ENCODE data around the gene TUBB. TPM values are rescaled to one million over a fixed set of nuclear protein-coding genes. Genes with fewer than 3 reads are reported as not detected.

TUBB gene
- 1,000 to 10,000 TPM; 1,054 to 1,337 (median 1,265) TPM for polyA plus RNA-seq (ENCODE audit: insufficient read length in 3 of 3)
- long read RNA-seq, donor 1, transcript TUBB-205 (4 exons, 2,670 nt): major isoform, 445 of 501 reads
- long read RNA-seq, donor 1, partial matches to known transcripts: 56 of 501 reads
- long read RNA-seq, donor 1, other reads (novel, unspliced or antisense): 0 of 501 reads
- long read RNA-seq, donor 2, transcript TUBB-205 (4 exons, 2,670 nt): major isoform, 416 of 477 reads
- long read RNA-seq, donor 2, partial matches to known transcripts: 54 of 477 reads
- long read RNA-seq, donor 2, other reads (novel, unspliced or antisense): 6 of 477 reads
- long read RNA-seq, donor 3, transcript TUBB-205 (4 exons, 2,670 nt): major isoform, 694 of 1,443 reads
- long read RNA-seq, donor 3, partial matches to known transcripts: 736 of 1,443 reads
- long read RNA-seq, donor 3, other reads (novel, unspliced or antisense): 13 of 1,443 reads
- long read RNA-seq, donor 4, transcript TUBB-205 (4 exons, 2,670 nt): major isoform, 465 of 494 reads
- long read RNA-seq, donor 4, partial matches to known transcripts: 29 of 494 reads
- long read RNA-seq, donor 4, other reads (novel, unspliced or antisense): 0 of 494 reads
- long read RNA-seq, donor 5: 0 reads
- long read RNA-seq, donor 6, transcript TUBB-205 (4 exons, 2,670 nt): major isoform, 455 of 528 reads
- long read RNA-seq, donor 6, partial matches to known transcripts: 72 of 528 reads
- long read RNA-seq, donor 6, other reads (novel, unspliced or antisense): 0 of 528 reads
- long read RNA-seq, donor 7, transcript TUBB-205 (4 exons, 2,670 nt): major isoform, 603 of 659 reads
- long read RNA-seq, donor 7, partial matches to known transcripts: 50 of 659 reads
- long read RNA-seq, donor 7, other reads (novel, unspliced or antisense): 6 of 659 reads
- long read RNA-seq, donor 8: 0 reads
- long read RNA-seq, donor 9, transcript TUBB-205 (4 exons, 2,670 nt): major isoform, 490 of 791 reads
- long read RNA-seq, donor 9, partial matches to known transcripts: 299 of 791 reads
- long read RNA-seq, donor 9, other reads (novel, unspliced or antisense): 0 of 791 reads
- long read RNA-seq, donor 10, transcript TUBB-205 (4 exons, 2,670 nt): major isoform, 515 of 573 reads
- long read RNA-seq, donor 10, partial matches to known transcripts: 53 of 573 reads
- long read RNA-seq, donor 10, other reads (novel, unspliced or antisense): 5 of 573 reads
- long read RNA-seq, donor 11, transcript TUBB-205 (4 exons, 2,670 nt): major isoform, 401 of 419 reads
- long read RNA-seq, donor 11, partial matches to known transcripts: 17 of 419 reads
- long read RNA-seq, donor 11, other reads (novel, unspliced or antisense): 0 of 419 reads
- long read RNA-seq, donor 12, transcript TUBB-205 (4 exons, 2,670 nt): major isoform, 191 of 207 reads
- long read RNA-seq, donor 12, partial matches to known transcripts: 14 of 207 reads
- long read RNA-seq, donor 12, other reads (novel, unspliced or antisense): 0 of 207 reads
- long read RNA-seq, donor 13: 0 reads
- long read RNA-seq, donor 14, transcript TUBB-205 (4 exons, 2,670 nt): major isoform, 434 of 961 reads
- long read RNA-seq, donor 14, partial matches to known transcripts: 527 of 961 reads
- long read RNA-seq, donor 14, other reads (novel, unspliced or antisense): 0 of 961 reads
- long read RNA-seq, donor 15, transcript TUBB-205 (4 exons, 2,670 nt): major isoform, 249 of 287 reads
- long read RNA-seq, donor 15, partial matches to known transcripts: 38 of 287 reads
- long read RNA-seq, donor 15, other reads (novel, unspliced or antisense): 0 of 287 reads
- long read RNA-seq, donor 16, transcript TUBB-205 (4 exons, 2,670 nt): major isoform, 1,384 of 2,022 reads
- long read RNA-seq, donor 16, partial matches to known transcripts: 594 of 2,022 reads
- long read RNA-seq, donor 16, other reads (novel, unspliced or antisense): 43 of 2,022 reads

DNA sequence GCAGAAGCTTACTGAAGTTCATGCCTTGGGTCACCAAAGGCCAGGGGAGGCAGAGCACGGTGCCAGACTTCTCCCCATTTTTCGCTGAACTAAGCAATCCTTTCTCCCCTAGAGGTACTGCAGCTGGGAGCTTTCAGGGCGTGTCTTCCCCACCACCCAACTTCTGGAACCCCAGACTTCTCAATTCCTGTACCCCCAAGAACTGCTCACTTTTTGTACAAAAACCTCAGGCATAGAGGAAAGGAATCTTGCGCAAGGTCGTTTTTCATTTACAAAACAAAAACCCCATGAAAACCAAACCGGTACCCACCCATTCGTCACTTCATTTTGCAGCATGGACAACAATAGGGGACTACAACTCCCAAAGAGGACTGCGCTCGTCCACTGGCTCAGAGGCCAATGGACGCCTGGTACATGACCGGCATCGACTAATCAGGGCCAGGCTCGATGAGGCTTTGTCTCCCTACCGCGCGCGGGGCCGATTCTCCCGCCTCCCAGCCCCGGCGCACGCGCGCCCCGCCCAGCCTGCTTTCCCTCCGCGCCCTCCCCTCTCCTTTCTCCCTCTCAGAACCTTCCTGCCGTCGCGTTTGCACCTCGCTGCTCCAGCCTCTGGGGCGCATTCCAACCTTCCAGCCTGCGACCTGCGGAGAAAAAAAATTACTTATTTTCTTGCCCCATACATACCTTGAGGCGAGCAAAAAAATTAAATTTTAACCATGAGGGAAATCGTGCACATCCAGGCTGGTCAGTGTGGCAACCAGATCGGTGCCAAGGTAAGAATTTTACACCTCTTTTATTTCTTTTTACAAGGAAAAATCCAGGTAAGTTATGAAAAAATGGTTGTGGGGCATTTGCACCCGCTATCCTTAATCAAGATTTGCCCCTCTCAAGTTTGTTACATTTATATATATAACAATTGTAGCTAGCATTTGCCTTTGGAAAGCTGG lies at the start of gene TUBB:
Gene TUBB, plus strand, starts transcription at position 562 of the 947 bp plus-strand sequence. Its CDS starts 155 bp downstream, at position 717.
- peak; percentile 90 to 98 (median 96) for DNase-seq (ENCODE audit: extremely low read depth in 1 of 11, low read depth in 9 of 11, low spot score in 4 of 11)

DNA sequence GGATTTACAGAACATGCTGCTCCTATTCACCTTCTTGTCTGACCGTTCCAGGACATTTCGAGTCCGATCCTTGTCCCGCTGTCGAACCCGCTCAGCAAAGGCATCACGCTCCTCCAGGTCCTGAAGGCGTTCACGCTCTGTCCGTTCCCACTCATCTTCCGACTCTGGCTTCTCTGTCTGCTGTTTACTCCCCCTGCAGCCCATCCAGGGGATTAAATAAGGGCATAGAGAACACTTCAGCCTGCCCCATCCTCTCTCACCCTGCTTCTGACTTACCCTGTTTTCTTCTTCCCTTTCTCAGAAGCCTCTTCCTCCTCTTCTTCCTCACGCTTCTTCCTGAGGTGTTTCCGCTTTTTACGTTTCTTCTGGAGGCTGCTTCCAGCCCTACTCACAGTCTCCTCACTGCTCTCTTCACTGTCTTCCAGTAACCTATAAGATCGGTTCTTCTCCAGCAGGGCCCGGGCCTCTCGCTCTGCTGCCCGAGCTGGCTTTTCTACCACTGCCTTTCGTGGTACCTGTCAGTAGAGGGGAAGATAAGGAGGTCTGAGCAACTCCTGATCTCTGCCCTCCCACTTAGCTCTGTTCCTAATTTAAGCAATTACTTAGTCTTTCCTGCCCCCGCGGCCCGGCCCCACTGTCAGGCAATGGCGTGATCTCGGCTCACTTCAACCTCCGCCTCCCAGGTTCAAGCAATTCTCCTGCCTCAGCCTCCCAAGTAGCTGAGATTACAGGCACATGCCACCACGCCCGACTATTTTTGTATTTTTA lies 49.2 kb upstream of the TUBB start:
- DNase-seq (ENCODE audit: extremely low read depth in 1 of 11, low read depth in 9 of 11, low spot score in 4 of 11): no peak

DNA sequence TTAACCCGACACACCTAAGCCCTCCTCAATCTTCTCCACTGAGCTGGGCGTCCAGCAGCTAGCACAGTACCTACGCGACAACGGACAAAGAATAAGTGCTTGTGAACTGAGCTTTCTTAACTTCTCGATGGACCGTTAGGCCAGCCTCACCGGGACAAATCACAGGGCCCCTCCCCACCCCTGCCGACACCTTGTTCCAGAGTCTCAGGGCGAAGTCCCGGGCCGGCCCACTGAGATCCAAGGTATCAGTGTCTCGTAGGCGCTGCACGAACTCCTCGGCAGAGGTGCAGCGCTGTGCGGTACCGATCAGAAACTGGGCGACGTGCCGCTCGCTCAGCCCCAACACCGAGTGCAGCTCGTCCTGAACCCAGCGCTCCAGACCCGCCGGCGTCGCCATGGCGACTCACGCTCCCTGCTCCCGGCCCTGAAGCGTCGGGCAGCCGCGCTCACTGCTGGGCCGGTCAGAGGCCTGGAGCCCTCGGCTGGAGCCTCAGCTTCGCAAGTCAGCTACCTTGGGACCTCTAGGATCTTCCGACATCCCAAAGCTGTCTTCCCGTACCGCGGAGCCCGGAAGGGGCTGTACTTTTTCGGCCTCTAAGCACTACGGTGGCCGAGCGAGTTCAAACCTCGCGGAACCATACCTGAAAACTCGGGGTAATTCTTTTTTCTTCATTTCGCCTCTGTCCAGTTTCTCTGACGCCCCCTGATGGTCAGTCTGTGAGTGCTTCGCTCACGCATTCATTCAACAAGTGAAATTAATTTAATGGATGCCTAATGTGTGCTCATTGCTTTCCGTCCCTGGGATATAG lies 47.5 kb upstream of the TUBB start, which contains the start of gene DHX16:
Gene DHX16, minus strand, starts transcription at position 562 of the 809 bp plus-strand sequence. Its CDS starts 165 bp downstream, at position 397.
- DNase-seq (ENCODE audit: extremely low read depth in 1 of 11, low read depth in 9 of 11, low spot score in 4 of 11): peak; percentile 95 to 98 (median 97)

- no peak for DNase-seq (ENCODE audit: extremely low read depth in 1 of 11, low read depth in 9 of 11, low spot score in 4 of 11)
These were observed 43.4 kb upstream of the TUBB start for GRCh38 chr6:30676660-30677285.

DNA sequence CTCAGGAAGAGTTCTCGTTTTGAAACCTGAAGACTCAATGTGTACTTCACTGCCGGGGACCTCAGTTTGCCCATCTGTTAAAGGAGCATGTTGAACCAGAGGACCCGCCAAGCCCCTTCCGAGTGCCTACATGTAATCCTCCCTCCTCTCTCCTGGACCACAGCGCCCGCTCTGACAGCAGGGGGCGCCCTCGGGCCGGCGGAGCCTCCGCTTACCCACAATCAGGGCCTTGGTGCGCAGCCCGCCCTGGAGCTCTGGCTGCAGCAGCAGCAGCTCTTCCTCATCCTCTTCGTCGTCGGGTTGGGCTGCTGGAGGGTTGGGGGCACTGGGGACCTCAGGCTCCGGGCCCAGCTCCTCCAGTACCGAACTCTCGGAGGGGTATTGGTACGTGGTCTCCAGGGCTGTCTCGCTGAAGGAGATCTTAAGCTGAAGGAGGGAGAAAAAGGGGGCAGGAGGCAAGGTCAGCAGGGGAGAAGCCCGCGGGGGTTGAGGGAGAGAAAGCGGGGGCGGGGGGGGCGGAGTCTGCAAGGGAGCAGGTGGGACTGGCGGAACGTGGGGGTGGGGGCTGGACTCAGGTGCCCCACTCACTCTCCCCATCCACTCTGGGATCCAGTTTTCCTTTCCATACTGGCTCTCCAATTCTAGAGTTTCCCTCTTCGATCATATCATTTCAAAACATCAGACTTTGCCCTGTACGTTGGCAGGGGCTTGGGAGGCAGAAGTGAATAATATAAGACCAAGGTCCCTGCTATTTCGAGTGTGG lies 41.0 kb upstream of the TUBB start:
- peak in 5 of 11 donors; percentile 59 to 78 (median 74) for DNase-seq (ENCODE audit: extremely low read depth in 1 of 11, low read depth in 9 of 11, low spot score in 4 of 11)

- DNase-seq (ENCODE audit: extremely low read depth in 1 of 11, low read depth in 9 of 11, low spot score in 4 of 11): no peak
These were observed 40.2 kb upstream of the TUBB start for GRCh38 chr6:30679765-30680535.

DNA sequence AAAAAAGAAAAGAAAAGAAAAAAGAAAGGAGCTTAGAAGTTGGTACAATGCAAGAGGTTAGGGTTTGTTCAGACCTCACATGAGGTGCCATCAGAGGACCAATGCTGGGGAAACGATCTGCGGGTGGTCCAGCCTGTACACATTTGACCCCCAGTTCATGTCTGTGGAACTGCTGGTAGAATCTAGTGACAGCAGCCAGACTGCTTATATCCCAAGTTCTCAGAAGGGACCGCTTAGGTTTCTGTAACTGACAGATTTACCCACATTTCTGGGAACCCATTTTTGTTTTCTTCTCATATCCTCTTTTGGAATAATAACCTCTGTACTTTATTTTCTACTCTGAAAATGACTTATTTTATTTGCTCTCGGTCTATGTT lies 38.4 kb upstream of the TUBB start:
- no peak for DNase-seq (ENCODE audit: extremely low read depth in 1 of 11, low read depth in 9 of 11, low spot score in 4 of 11)

GRCh38 chr6:30682143-30683117 lies 37.7 kb upstream of the TUBB start:
- no peak for DNase-seq (ENCODE audit: extremely low read depth in 1 of 11, low read depth in 9 of 11, low spot score in 4 of 11)

- DNase-seq (ENCODE audit: extremely low read depth in 1 of 11, low read depth in 9 of 11, low spot score in 4 of 11): no peak
These were observed 36.8 kb upstream of the TUBB start for GRCh38 chr6:30683183-30683979.

DNA sequence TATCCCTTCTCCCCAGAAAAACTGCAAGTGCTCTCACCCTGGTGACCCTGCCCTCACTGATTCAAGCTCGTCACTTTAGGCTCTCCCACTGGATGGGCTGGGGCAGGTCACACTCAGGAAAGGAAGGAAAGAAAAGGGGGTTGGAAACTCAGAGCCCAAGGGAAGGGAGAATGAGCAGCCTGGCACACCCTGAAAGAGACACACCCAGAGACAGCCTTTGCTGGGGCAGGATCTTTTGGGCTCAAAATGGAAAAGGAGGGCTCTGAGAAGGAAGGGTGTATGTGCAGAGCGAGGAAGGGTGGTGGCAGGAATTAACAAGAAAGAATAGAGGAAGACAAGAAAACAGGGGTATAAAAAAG lies 36.2 kb upstream of the TUBB start:
- DNase-seq (ENCODE audit: extremely low read depth in 1 of 11, low read depth in 9 of 11, low spot score in 4 of 11): no peak

DNA sequence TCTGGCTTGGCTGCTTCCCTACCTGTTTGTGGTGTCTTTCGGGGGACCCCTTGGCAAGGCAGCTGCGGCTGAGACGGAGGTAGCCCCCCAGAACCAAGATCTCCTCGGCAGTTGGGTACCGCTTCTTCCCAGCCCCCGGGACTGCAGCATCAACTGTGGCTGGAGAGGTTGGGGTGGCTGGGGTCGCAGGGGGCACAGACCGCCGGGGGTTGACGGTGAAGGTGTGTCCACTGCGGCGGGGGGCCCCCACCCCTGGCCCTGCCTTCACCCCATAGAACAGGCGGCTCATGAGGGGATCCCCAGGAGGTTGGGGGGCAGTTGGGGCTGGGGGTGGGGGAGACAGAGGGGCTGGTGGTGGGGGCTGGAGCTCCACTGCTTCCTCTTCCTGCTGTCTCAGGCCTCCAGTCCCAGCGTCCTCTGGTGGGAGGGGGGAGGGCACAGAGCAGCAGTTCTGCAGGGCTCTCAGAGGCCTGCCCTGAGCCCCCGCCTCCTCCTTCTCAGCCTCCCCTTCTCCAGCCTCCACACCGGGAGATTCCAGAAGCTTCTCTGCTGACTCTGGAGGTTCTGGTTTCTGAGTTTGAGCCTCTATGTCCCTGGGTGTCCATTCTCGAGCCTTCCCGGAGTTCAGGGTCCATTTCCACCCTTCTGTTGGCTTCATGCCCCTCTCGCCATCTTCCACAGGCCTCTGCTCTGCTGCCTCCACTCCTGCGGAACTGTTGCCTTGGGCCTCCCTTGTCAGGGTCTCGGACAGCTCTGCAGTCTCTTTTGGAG lies 35.6 kb upstream of the TUBB start:
- no peak for DNase-seq (ENCODE audit: extremely low read depth in 1 of 11, low read depth in 9 of 11, low spot score in 4 of 11)
